NT2/D1 (cell line): ENCODE results near the gene LRIT1.

Experiments
- YY1 ChIP-seq: IDR thresholded peaks from 2 replicates; pipeline ENCODE4 v1.6.1; 2011; ENCODE audit not compliant: insufficient read length, insufficient read depth
- ZNF274 ChIP-seq: IDR thresholded peaks from 2 replicates; pipeline ENCODE4 v1.6.1; 2011; ENCODE audit warnings: mild to moderate bottlenecking, low read depth, low read length

GRCh38 chr10:84232376-84232775, 9.0 kb downstream of the LRIT1 start:
- TF ChIP-seq ZNF274 (no peak), YY1 (no peak)
